Stimulated activated naive CD4-positive, alpha-beta T cell (primary cell): ENCODE data around the gene GJB4.
A peak's percentile ranks its signal among the peaks of the same experiment; 100 is the strongest.

ENCODE experiments used
- DNase-seq, 6 experiments: peaks; one replicate each; lab custom pipeline; 2025; lab: John Stamatoyannopoulos, UW

The GJB4 gene

DNA sequence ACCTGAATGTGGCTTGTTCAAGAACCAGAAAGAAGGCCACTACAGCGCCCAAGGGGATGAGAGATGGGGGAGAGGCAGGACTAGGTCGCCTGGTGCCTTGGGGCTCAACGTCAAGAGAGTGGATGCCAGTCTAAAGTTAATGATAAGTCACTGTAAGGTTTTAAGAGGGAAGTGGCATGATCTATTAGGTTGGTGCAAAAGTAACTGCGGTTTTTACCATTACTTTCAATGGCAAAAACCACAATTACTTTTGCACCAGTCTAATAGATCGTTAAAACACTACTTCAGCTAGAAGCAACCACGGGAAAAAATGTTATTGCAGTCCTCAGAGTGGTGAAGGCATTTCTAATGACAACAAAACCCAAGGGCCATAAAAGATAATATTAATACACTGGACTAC is 18.8 kb downstream of the GJB4 start:
- DNase-seq: no peak

GRCh38 chr1:34779005-34779404 is 19.5 kb downstream of the GJB4 start:
- DNase-seq: no peak

GRCh38 chr1:34779526-34779925 is 20.0 kb downstream of the GJB4 start:
- DNase-seq: no peak

GRCh38 chr1:34779962-34780361 is 20.4 kb downstream of the GJB4 start:
- no peak for DNase-seq

DNA sequence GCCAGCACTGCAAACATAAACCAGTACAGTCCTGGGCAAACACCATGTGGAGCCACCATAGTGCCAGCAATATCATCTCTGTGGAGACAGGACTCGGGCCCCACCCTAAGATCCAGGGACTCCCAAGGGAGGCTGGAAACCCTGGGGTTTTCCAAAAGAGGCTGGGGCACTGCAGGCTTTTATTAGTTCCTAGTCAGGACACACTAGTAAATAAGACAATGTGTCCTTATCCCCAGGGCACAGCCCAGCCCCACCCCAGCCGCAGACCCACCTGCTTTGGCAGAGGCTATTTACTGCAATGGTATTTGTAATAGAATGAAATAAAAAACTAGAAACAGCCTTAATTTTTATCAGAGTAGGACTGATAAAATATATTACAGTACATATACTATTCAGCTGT is 21.0 kb downstream of the GJB4 start:
- no peak for DNase-seq

DNA sequence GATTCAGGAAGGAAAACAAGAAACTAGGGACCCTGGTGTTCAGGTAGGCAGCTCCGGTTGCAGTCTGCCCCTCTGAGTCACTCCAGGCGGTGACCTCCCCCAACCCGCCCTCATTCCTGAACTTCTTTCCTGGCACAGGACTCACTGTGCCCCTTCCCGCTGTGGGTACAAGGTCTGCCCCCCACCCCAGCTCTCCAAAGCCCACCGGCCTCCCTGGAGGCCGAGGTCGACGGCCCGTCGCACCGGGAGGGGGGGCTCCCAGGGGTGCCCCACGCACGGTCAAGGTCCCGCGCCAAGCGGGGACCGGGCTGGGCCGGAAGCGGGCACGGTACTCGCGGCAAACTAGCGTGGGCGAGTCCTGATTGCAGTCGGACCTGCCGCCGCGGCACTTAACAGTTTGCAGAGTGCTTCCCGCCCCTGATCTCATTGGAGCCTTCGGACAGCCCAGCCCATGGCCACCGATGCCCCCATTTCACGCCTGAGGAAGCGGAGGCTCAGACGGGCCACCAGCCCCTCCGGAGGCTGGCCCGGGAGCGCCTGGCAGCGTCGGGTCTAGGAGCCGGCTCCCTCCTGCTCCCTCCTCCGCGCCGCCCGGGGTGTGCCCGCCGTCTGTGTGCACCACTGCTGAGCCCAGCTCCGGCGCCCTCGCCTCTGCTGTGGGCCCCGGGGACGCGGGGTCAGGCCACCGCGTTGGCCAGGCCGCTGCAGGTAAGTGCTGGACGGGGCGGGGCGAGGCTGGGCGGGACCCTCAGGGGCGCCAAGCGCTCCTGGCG is 21.7 kb downstream of the GJB4 start, which contains the start of gene GJB3:
GJB3 (plus strand) TSS at position 144 of the 773 bp plus-strand sequence. CDS start 3,549 bp downstream, outside the sequence.
- no peak for DNase-seq

GRCh38 chr1:34781844-34782391 is 22.4 kb downstream of the GJB4 start:
- DNase-seq: no peak

DNA sequence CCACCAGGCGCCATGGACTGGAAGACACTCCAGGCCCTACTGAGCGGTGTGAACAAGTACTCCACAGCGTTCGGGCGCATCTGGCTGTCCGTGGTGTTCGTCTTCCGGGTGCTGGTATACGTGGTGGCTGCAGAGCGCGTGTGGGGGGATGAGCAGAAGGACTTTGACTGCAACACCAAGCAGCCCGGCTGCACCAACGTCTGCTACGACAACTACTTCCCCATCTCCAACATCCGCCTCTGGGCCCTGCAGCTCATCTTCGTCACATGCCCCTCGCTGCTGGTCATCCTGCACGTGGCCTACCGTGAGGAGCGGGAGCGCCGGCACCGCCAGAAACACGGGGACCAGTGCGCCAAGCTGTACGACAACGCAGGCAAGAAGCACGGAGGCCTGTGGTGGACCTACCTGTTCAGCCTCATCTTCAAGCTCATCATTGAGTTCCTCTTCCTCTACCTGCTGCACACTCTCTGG is 25.2 kb downstream of the GJB4 start:
- DNase-seq: no peak

- no peak for DNase-seq
These were observed 25.8 kb downstream of the GJB4 start for GRCh38 chr1:34785231-34785874.

DNA sequence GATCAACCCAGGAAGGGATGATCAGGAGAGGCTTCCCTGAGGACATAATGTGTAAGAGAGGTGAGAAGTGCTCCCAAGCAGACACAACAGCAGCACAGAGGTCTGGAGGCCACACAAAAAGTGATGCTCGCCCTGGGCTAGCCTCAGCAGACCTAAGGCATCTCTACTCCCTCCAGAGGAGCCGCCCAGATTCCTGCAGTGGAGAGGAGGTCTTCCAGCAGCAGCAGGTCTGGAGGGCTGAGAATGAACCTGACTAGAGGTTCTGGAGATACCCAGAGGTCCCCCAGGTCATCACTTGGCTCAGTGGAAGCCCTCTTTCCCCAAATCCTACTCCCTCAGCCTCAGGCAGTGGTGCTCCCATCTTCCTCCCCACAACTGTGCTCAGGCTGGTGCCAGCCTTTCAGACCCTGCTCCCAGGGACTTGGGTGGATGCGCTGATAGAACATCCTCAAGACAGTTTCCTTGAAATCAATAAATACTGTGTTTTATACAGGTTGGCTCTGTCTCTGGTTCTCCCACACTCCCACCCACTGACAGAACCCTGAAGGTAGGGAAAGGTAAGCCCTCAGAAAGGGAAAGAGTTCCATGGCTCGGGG is 26.4 kb downstream of the GJB4 start:
- no peak for DNase-seq

DNA sequence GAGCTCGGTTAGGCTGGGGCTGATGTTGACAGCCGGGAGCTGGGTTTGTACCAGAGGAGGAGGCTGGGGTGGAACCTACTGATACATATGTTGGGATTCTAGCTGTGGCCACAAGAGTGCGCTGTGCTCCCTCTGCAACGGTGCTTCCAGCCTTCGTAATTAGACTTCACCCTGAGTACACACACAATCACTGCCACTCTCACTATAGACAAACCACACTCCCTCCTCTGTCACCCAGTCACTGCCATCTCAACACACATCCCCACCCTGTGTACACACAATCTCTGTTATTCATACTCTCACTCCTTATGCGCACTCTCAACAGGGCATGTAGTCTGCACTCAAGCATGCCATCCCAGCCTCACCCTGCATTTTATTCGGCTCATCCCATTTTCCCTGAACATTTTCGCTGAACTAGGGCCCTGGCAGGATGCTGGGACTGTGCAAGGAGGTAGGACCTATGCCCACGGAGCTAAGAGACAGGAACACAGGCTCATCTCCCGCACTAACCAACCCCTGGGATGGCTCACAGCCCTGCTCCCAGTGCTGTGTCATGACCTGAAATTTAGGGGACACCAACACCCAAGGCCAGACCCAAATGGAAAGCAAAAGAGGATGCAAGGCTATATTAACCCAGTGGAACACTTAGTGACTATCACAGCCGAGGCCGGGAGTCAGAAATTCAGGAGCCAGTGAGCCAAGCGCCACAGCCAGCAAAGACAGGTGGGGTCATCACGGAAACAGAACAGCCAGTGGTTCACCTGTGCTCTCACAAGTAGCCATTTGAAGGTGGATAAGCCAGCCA is 27.2 kb downstream of the GJB4 start:
- peak; percentile 6 to 47 (median 36) for DNase-seq

DNA sequence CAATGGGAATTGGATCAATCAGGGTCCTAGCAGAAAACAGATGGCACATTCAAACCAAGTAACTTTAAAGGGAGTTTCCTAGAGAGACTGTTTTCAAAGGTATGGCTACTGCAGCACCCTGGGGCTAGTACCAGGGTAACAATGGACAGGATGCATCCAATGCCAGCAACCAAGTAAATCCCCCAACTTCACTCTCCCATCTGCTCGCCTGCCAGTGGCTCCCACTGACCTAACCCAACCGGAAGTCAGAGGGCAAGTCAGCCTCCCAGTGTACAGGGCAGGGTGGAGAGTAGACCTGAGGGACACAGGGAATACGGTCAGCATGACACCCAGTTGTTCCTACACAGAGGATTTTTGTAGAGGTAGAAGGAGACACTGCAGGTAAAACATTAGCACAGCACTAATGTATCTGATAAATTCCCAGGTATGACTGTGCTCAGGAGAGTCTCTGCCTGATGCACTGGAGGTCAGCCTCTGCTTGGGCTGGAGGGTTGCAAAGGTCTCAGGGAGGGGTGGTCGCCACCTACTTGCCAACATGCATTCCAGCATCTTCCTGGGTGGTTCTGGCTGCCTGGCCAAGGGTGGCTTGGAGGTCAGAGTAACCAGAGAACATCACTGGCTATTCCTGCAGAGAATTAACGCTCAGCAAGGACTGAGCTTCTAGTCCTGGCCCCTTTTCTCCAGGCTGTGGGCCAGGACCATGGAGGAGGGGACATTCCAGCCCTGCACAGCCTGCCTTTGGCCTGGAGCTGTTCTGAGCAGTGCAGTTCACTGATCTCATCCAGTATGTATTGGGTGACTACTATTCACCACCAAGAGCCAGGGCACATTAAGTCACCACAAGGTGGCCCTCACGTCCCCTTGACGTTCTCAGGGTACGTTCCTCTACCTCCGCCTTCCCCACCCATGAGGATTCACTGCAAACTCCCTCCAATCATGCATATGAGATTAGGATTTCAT is 28.2 kb downstream of the GJB4 start:
- DNase-seq: no peak

DNA sequence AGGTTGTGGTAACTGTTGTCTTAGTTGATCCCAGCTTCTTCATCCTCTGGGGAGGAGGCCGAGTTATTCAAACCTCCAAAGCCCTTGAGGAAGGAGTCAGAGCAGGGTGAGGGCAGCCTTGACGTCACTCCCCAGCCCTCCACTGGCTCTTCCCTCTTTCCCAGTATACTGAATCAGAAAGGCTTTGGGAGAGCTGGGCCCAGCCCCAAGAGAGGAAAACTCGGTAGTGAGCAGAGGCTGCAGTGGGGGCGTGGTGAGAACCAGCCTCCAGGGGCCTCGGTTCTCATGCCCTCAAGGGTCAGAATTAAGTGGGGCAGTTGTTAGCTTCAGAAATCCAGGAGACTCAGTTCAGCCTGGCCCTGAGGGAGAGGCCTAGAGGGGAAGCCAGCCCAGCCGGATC is 31.4 kb downstream of the GJB4 start:
- DNase-seq: no peak

DNA sequence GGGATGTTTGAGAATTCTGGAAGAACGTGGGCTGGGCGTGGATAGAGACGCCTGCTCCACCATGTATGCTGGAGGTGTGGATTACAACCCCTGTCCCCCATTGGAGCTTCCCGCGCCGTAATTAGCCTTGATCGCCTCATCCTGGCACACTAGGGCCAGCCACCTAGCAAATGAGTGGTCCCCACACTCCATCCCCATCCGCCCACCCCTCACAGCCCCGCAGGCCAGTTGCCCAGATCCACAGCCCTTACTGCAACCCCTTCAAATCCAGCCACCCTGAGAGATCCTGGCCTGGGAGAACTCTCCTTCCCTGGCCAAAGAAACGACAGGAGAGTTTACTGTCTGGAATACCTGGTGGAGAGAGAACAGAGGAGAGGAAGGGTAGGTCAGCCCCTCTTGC is 32.9 kb downstream of the GJB4 start:
- DNase-seq: no peak

GRCh38 chr1:34792868-34793727 is 33.6 kb downstream of the GJB4 start, which contains the start of gene GJA4:
GJA4 (plus strand) TSS chr1:34792999; CDS start chr1:34794214, 1,215 bp downstream.
- DNase-seq: no peak

GRCh38 chr1:34794001-34794789 is 34.7 kb downstream of the GJB4 start:
- no peak for DNase-seq

- no peak for DNase-seq
These were observed 35.2 kb downstream of the GJB4 start for GRCh38 chr1:34794790-34795180.

- no peak for DNase-seq
These were observed 36.4 kb downstream of the GJB4 start for GRCh38 chr1:34795916-34796315.

GRCh38 chr1:34796990-34797389 is 37.5 kb downstream of the GJB4 start:
- no peak for DNase-seq
